Endothelial cell of umbilical vein (primary cell): Measurements from ENCODE around the gene ITIH6. TPM values are rescaled to one million over a fixed set of nuclear protein-coding genes. Genes with fewer than 3 reads are reported as not detected.
A peak's percentile ranks its signal among the peaks of the same experiment; 100 is the strongest.

Source experiments
- BruUV-seq: library from RNA; stranded (reverse); fragments of 400-500 nt; replicated peaks from 2 replicates; lab custom pipeline; 2021; lab: Mats Ljungman, UMichigan
- CTCF ChIA-PET: fragments of 300-600, 350-600 bp; sonication (Branson Sonifier 250); formaldehyde crosslinking; loops from one replicate; lab custom pipeline; 2021; ENCODE audit warnings: antibody characterized with exemption, inconsistent platforms; lab: Charles Lee
- POLR2A ChIA-PET: fragments of 300-600, 350-600 bp; sonication (Branson Sonifier 250); formaldehyde crosslinking; loops from one replicate; lab custom pipeline; 2021; ENCODE audit warnings: antibody characterized with exemption, inconsistent platforms; lab: Charles Lee
- DNase-seq: peaks from one replicate; pipeline ENCODE4 v3.0.0-alpha.2; 2011; ENCODE audit warnings: low read depth, low spot score
- FAIRE-seq: peaks from 2 replicates; lab custom pipeline; 2011; peaks lifted over from hg19 to GRCh38; lab: Jason Lieb, UNC
- H2AFZ ChIP-seq: 2 replicates; pipeline ENCODE4 v1.6.0; 2012; ENCODE audit warnings: low read depth, low read length, control low read depth, inconsistent platforms
- H3K27ac ChIP-seq: 2 replicates; pipeline ENCODE4 v1.5.1; 2011; ENCODE audit warnings: low read depth, mild to moderate bottlenecking, control low read depth, low read length, moderate library complexity; ENCODE audit not compliant: insufficient read depth
- H3K27me3 ChIP-seq, 2 experiments: 2 replicates each; pipeline versions ENCODE4 v1.6.0 to v1.6.1; 2011; ENCODE audit warnings: low read length in 2 of 2, mixed read lengths in 1 of 2; ENCODE audit not compliant: control insufficient read depth in 2 of 2, insufficient read depth in 2 of 2
- H3K36me3 ChIP-seq, 2 experiments: 2 replicates in 1 of 2; 3 replicates in 1 of 2; pipeline ENCODE4 v1.5.1; 2011; ENCODE audit warnings: low read length in 2 of 2, mild to moderate bottlenecking in 1 of 2, moderate library complexity in 1 of 2; ENCODE audit not compliant: control insufficient read depth in 2 of 2, insufficient read depth in 2 of 2; ENCODE audit errors: extremely low read depth in 1 of 2
- H3K4me1 ChIP-seq: 3 replicates; pipeline ENCODE4 v1.5.1; 2011; ENCODE audit warnings: mild to moderate bottlenecking, low read length; ENCODE audit not compliant: control insufficient read depth, insufficient read depth; ENCODE audit errors: extremely low read depth
- H3K4me2 ChIP-seq: 2 replicates; pipeline ENCODE4 v1.6.1; 2011; ENCODE audit warnings: low read length, control low read depth, mixed read lengths; ENCODE audit not compliant: insufficient read depth
- H3K4me3 ChIP-seq, 3 experiments: fragments of 200-600 bp in 1 of 3; sonication (generic), shearing (Covaris generic) in 1 of 3; replicated peaks in 1 of 3; 2 replicates each; pipeline ENCODE4 v1.5.1; 2011 to 2016; ENCODE audit warnings: control low read depth in 3 of 3, low read length in 3 of 3, mild to moderate bottlenecking in 2 of 3, inconsistent platforms in 1 of 3, low read depth in 1 of 3, moderate library complexity in 1 of 3; ENCODE audit not compliant: insufficient read depth in 1 of 3
- H3K79me2 ChIP-seq: 2 replicates; pipeline ENCODE4 v1.6.0; 2012; ENCODE audit warnings: low read length, inconsistent platforms; ENCODE audit not compliant: control insufficient read depth, insufficient read depth
- H3K9ac ChIP-seq: replicated peaks from 2 replicates; pipeline ENCODE3; 2011; ENCODE audit warnings: low read length, control low read depth; ENCODE audit not compliant: insufficient read depth; ENCODE audit errors: extremely low read depth
- H3K9me1 ChIP-seq: replicated peaks from 3 replicates; pipeline ENCODE4 v1.6.0; 2011; ENCODE audit warnings: mild to moderate bottlenecking, low read length; ENCODE audit not compliant: control insufficient read depth, insufficient read depth; ENCODE audit errors: extremely low read depth
- H3K9me3 ChIP-seq: replicated peaks from 2 replicates; pipeline ENCODE4 v1.5.1; 2012; ENCODE audit warnings: low read length, inconsistent platforms; ENCODE audit not compliant: control insufficient read depth, insufficient read depth
- H4K20me1 ChIP-seq: replicated peaks from 2 replicates; pipeline ENCODE3; 2011; ENCODE audit warnings: mild to moderate bottlenecking, low read length; ENCODE audit not compliant: control insufficient read depth, insufficient read depth; ENCODE audit errors: extremely low read depth
- CTCF ChIP-seq, 2 donors: IDR thresholded peaks; 1 replicate in 1 of 2; 2 replicates in 1 of 2; pipeline ENCODE4 v1.5.1; 2011; ENCODE audit warnings: low read length in 2 of 2, mild to moderate bottlenecking in 2 of 2, moderate library complexity in 2 of 2, control low read depth in 1 of 2, inconsistent platforms in 1 of 2, low read depth in 1 of 2; ENCODE audit not compliant: insufficient read depth in 1 of 2; ENCODE audit errors: extremely low read depth in 1 of 2
- EZH2 ChIP-seq: IDR thresholded peaks from 2 replicates; pipeline ENCODE4 v1.6.1; 2012; ENCODE audit warnings: borderline replicate concordance, low read depth, mild to moderate bottlenecking, moderate library complexity, low read length, inconsistent platforms; ENCODE audit not compliant: severe bottlenecking
- FOS ChIP-seq: IDR thresholded peaks from 2 replicates; pipeline ENCODE4 v1.6.1; 2011; ENCODE audit warnings: mild to moderate bottlenecking, low read length, moderate library complexity, borderline replicate concordance; ENCODE audit not compliant: insufficient read depth
- GATA2 ChIP-seq: IDR thresholded peaks from 2 replicates; pipeline ENCODE4 v1.7.0; 2011; ENCODE audit warnings: low read depth, mild to moderate bottlenecking, moderate library complexity, mixed read lengths, low read length; ENCODE audit not compliant: insufficient read length, insufficient read depth
- JUN ChIP-seq: IDR thresholded peaks from 2 replicates; pipeline ENCODE4 v1.6.1; 2011; ENCODE audit warnings: borderline replicate concordance, low read depth; ENCODE audit not compliant: insufficient read length, insufficient read depth
- MAX ChIP-seq: IDR thresholded peaks from 2 replicates; pipeline ENCODE4 v1.6.1; 2011; ENCODE audit not compliant: insufficient read depth, insufficient read length
- MYC ChIP-seq: IDR thresholded peaks from one replicate; pipeline ENCODE4 v1.6.1; 2011; ENCODE audit warnings: mild to moderate bottlenecking, low read depth, low read length
- POLR2A ChIP-seq: IDR thresholded peaks from 2 replicates; pipeline ENCODE4 v1.6.1; 2012; ENCODE audit warnings: low read depth, mild to moderate bottlenecking, control low read depth, low read length
- POLR2AphosphoS5 ChIP-seq: IDR thresholded peaks from 2 replicates; pipeline ENCODE4 v1.6.1; 2012; ENCODE audit warnings: low read depth, mild to moderate bottlenecking, control low read depth, low read length, moderate library complexity; ENCODE audit not compliant: insufficient read depth
- dilution Hi-C: fragments of 300-500 bp; cut with MboI; formaldehyde crosslinking; loops from one replicate; pipeline ENCODE4 v1.15.0; 2019; ENCODE audit warnings: low sequenced_read_pairs; ENCODE audit not compliant: extremely low pct_ligation_motif_present
- intact Hi-C: fragments of 100-400 bp; cut with micrococcal nuclease; formaldehyde crosslinking; loops from one replicate; pipeline ENCODE4 v1.10.0; 2022
- polyA plus RNA-seq, 4 experiments: library from polyadenylated mRNA; depleted of rRNA in 3 of 4; stranded (reverse) in 3 of 4; unstranded in 1 of 4; fragments of >200 nt; gene quantifications; 2 replicates each; pipeline versions ENCODE4 v1.2.1 to v1.2.3, GENCODE V29; 2011 to 2012; ENCODE audit warnings: missing spikeins in 1 of 4
- total RNA-seq: library from RNA; stranded (reverse); gene quantifications from 2 replicates; pipeline ENCODE4 v1.2.3, GENCODE V29; 2021

ITIH6 gene
- total and polyA plus RNA-seq, 2 donors (not counting 3 experiments of a cell fraction or from before 2014, with no cell fraction given), result not detected

GRCh38 chrX:54818221-54818620, 20.2 kb upstream of the ITIH6 start:
- no peaks in the 10 kb centered on the region for H3K79me2 ChIP-seq
- H3K9me1 ChIP-seq, result no peaks in the 10 kb centered on the region
- no peaks in the 10 kb centered on the region for H4K20me1 ChIP-seq
- no peak overlapping the region for H2AFZ ChIP-seq
- no peak overlapping the region for H3K9ac ChIP-seq
- TF ChIP-seq CTCF (IDR thresholded peaks at IDR 0.05; ENCODE audit: extremely low read depth in 1 of 2, insufficient read depth in 1 of 2, low read depth in 1 of 2, low read length in 2 of 2) (no peak), MYC (no peak), POLR2AphosphoS5 (no peak), MAX (no peak), JUN (no peak), POLR2A (no peak), FOS (no peak), GATA2 (no peak), EZH2 (no peak)
- H3K36me3 ChIP-seq, result peaks cover 5 to 15% of the 10 kb centered on the region in 2 experiments
- ChIA-PET CTCF (no interaction called here), POLR2A (no interaction called here)
- intact Hi-C loops, result no loop called here
- H3K27me3 ChIP-seq, result no peaks in the 10 kb centered on the region
- FAIRE-seq (peak; percentile 57), DNase-seq (no peak)
- no peak overlapping the region for H3K27ac ChIP-seq
- BruUV-seq, result no TSS peak
- H3K9me3 ChIP-seq, result no peaks in the 10 kb centered on the region
- H3K4me1 ChIP-seq, result no peaks in the 10 kb centered on the region
- no peak overlapping the region for H3K4me2 ChIP-seq
- H3K4me3 ChIP-seq, result no peak overlapping the region
- dilution Hi-C loops, result no loop called here
